Endodermal cell (in vitro differentiated cells): ENCODE measurements around the gene SLAMF7. TPM values are rescaled to one million over a fixed set of nuclear protein-coding genes. Genes with fewer than 3 reads are reported as not detected.
"Not testable (repeated sequence)": the region's sequence is repeated elsewhere in the genome, so short reads cannot be mapped to it uniquely, and the experiment has no call there.

Experiments used
- DNase-seq: peaks from one replicate; pipeline ENCODE4 v3.0.0-alpha.2; 2017
- H3K27ac ChIP-seq: 2 replicates; pipeline ENCODE4 v1.5.1; 2013; ENCODE audit warnings: mild to moderate bottlenecking, low read depth, low read length, moderate library complexity
- H3K27me3 ChIP-seq: 2 replicates; pipeline ENCODE4 v1.6.1; 2013; ENCODE audit warnings: mild to moderate bottlenecking, low read length, moderate library complexity; ENCODE audit not compliant: insufficient read depth, control insufficient read depth, poor library complexity, severe bottlenecking
- H3K36me3 ChIP-seq: 2 replicates; pipeline ENCODE4 v1.7.0; 2013; ENCODE audit warnings: mild to moderate bottlenecking, low read length, moderate library complexity; ENCODE audit not compliant: control insufficient read depth, insufficient read depth
- H3K4me1 ChIP-seq: one replicate; pipeline ENCODE4 v1.7.0; 2013; ENCODE audit warnings: low read length; ENCODE audit not compliant: control insufficient read depth, insufficient read depth
- H3K4me3 ChIP-seq: 2 replicates; pipeline ENCODE4 v1.5.1; 2013; ENCODE audit warnings: mild to moderate bottlenecking, low read length, moderate library complexity
- H3K9ac ChIP-seq: 2 replicates; pipeline ENCODE4 v1.6.1; 2013; ENCODE audit warnings: mild to moderate bottlenecking, low read length, moderate library complexity; ENCODE audit not compliant: poor library complexity, severe bottlenecking; ENCODE audit errors: extremely low read depth
- H3K9me3 ChIP-seq: 2 replicates; pipeline ENCODE4 v1.6.1; 2013; ENCODE audit warnings: mild to moderate bottlenecking, low read length, moderate library complexity; ENCODE audit not compliant: control insufficient read depth
- H3K27ac Mint-ChIP-seq: 2 replicates; pipeline ENCODE4 v1.8.0; 2020; ENCODE audit warnings: mixed read lengths
- H3K27me3 Mint-ChIP-seq: 2 replicates; pipeline ENCODE4 v1.8.0; 2021; ENCODE audit warnings: mild to moderate bottlenecking, mixed read lengths; ENCODE audit not compliant: insufficient read depth
- H3K36me3 Mint-ChIP-seq: 2 replicates; pipeline ENCODE4 v1.8.0; 2020; ENCODE audit warnings: low read depth, mixed read lengths
- H3K4me1 Mint-ChIP-seq: 2 replicates; pipeline ENCODE4 v1.8.0; 2020; ENCODE audit warnings: mixed read lengths
- H3K4me3 Mint-ChIP-seq: 2 replicates; pipeline ENCODE4 v1.8.0; 2020; ENCODE audit warnings: mild to moderate bottlenecking, moderate library complexity, mixed read lengths
- H3K9me3 Mint-ChIP-seq: 2 replicates; pipeline ENCODE4 v1.8.0; 2020; ENCODE audit warnings: mild to moderate bottlenecking, mixed read lengths
- WGBS, 2 experiments: methylation state at CpG; one replicate each; pipeline versions ENCODE4 v1.1.5 to v1.1.7; 2013; ENCODE audit warnings: missing lambda C conversion rate in 2 of 2, mixed read lengths in 1 of 2; ENCODE audit not compliant: insufficient coverage in 1 of 2, insufficient read length in 1 of 2; 5-methylcytosine and 5-hydroxymethylcytosine counted together
- total RNA-seq, 2 donors: library from RNA; stranded (reverse); fragmentation: NEBNext Ultra II Directional in 1 of 2; extraction: Animal tissue kit (Norgen Biotek cat#: 25700) in 1 of 2; gene quantifications; 2 replicates in 1 of 2; 3 replicates in 1 of 2; pipeline ENCODE4 v1.2.1, GENCODE V29; 2021
- TF ChIP-seq, protein P1 (sequence below): fragments of 200-600 bp; sonication (generic); conservative IDR thresholded peaks from 2 replicates; pipeline ENCODE4 v1.5.0; 2021; ENCODE audit warnings: antibody characterized with exemption, mild to moderate bottlenecking

The SLAMF7 gene
- total RNA-seq, 2 donors from 2014 or later, result not detected

DNA sequence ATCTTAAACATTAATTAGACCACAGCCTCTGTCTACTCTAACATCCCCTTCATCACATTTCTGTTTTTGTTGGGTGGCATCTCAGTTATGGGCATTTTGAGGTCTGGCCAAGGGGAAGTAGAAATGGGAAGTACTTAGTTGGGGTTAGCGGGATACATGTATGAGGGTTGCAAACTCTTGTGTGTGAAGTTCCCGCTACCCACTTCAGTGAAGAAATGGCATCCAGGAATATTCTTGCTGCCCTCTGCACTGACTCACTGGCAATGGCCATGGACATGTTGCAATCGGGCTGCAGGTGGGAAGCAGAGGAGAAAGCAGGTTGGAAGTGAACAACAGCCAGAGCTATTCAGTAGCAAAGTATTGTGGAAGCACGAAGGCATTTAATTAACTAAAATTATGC, 34.8 kb upstream of the SLAMF7 start:
- H3K27ac Mint-ChIP-seq, result no peak overlapping the region
- no peaks in the 10 kb centered on the region for H3K9me3 Mint-ChIP-seq
- no peak overlapping the region for H3K4me3 Mint-ChIP-seq
- no peaks in the 10 kb centered on the region for H3K27me3 Mint-ChIP-seq
- no peak overlapping the region for H3K4me3 ChIP-seq
- H3K27me3 ChIP-seq, result no peaks in the 10 kb centered on the region
- no peaks in the 10 kb centered on the region for H3K9me3 ChIP-seq
- TF ChIP-seq, protein P1, sequence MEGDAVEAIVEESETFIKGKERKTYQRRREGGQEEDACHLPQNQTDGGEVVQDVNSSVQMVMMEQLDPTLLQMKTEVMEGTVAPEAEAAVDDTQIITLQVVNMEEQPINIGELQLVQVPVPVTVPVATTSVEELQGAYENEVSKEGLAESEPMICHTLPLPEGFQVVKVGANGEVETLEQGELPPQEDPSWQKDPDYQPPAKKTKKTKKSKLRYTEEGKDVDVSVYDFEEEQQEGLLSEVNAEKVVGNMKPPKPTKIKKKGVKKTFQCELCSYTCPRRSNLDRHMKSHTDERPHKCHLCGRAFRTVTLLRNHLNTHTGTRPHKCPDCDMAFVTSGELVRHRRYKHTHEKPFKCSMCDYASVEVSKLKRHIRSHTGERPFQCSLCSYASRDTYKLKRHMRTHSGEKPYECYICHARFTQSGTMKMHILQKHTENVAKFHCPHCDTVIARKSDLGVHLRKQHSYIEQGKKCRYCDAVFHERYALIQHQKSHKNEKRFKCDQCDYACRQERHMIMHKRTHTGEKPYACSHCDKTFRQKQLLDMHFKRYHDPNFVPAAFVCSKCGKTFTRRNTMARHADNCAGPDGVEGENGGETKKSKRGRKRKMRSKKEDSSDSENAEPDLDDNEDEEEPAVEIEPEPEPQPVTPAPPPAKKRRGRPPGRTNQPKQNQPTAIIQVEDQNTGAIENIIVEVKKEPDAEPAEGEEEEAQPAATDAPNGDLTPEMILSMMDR, result no peak
- 96 to 100% methylated on average over 4 of the region's 4 CpGs for WGBS, 2 experiments
- no peak overlapping the region for H3K27ac ChIP-seq
- H3K4me1 Mint-ChIP-seq, result peaks cover 7% of the 10 kb centered on the region
- H3K4me1 ChIP-seq, result no peaks in the 10 kb centered on the region
- H3K36me3 ChIP-seq, result no peaks in the 10 kb centered on the region
- no peaks in the 10 kb centered on the region for H3K36me3 Mint-ChIP-seq
- no peak overlapping the region for H3K9ac ChIP-seq
- no peak for DNase-seq

DNA sequence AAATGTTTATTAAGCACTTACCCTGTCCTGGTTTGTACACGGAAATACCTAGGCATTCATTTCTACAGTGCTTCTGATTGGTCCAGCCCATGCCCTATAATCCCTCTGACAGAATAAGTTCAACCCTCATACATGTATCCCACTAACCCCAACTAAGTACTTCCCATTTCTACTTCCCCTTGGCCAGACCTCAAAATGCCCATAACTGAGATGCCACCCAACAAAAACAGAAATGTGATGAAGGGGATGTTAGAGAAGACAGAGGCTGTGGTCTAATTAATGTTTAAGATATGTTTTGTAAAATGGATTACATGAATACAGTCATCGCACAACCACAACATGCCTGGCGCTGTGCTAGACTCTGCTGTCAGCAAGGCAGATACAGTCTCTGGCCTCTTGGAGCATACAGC, 33.8 kb upstream of the SLAMF7 start:
- not testable (repeated sequence) for H3K36me3 Mint-ChIP-seq, H3K27ac Mint-ChIP-seq, H3K36me3 ChIP-seq, H3K27ac ChIP-seq, H3K9me3 ChIP-seq, H3K27me3 Mint-ChIP-seq, DNase-seq, H3K4me3 ChIP-seq, H3K9me3 Mint-ChIP-seq, H3K4me1 ChIP-seq, H3K4me1 Mint-ChIP-seq, H3K27me3 ChIP-seq, H3K9ac ChIP-seq, H3K4me3 Mint-ChIP-seq
- 93 to 100% methylated on average over 3 of the region's 3 CpGs for WGBS, 2 experiments

DNA sequence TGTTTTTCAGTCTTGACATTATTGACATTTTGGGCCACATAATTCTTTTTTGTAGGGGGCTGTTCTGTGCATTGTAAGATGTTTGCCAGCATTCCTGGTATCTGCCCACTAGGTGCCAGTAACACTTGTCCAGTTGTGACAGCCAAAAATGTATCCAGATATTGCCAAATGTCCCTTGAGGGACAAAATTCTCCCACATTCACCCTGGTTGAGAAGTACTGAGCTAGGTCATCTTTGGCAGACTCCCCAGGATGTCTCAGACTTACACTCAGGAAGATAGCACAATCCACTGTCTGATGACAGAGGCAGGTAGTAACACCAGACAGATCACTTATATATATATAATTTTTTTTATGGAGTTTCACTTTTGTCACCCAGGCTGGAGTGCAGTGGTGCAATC, 33.3 kb upstream of the SLAMF7 start:
- Mint-ChIP-seq H3K27me3 (no peaks in the 10 kb centered on the region), H3K9me3 (no peaks in the 10 kb centered on the region)
- no peak for DNase-seq

More for the DNA sequence above, 33.3 kb upstream of the SLAMF7 start:
- Histone ChIP-seq H3K4me1 (no peaks in the 10 kb centered on the region), H3K4me3 (no peak overlapping the region), H3K36me3 (no peaks in the 10 kb centered on the region), H3K27ac (no peak overlapping the region), H3K9ac (no peak overlapping the region), H3K27me3 (peaks cover 2% of the 10 kb centered on the region), H3K9me3 (no peaks in the 10 kb centered on the region)
- Mint-ChIP-seq H3K36me3 (no peaks in the 10 kb centered on the region), H3K27ac (no peak overlapping the region), H3K4me1 (peaks cover 5% of the 10 kb centered on the region), H3K4me3 (no peak overlapping the region)
- TF ChIP-seq, protein P1, result no peak
